Dendritic cell treated with granulocyte-macrophage colony-stimulating factor and Interleukin-4, amounts not matched to agents 40 ng/mL and 50 ng/mL, for 4 days (primary cell): ENCODE measurements around the gene UBR2.
"Not testable (repeated sequence)": the region's sequence is repeated elsewhere in the genome, so short reads cannot be mapped to it uniquely, and the experiment has no call there.

Source experiments
- H3K27ac Mint-ChIP-seq: one replicate; pipeline ENCODE4 v1.8.0; 2022; ENCODE audit warnings: mild to moderate bottlenecking, mixed read lengths
- H3K27me3 Mint-ChIP-seq: one replicate; pipeline ENCODE4 v1.8.0; 2022; ENCODE audit warnings: mild to moderate bottlenecking, mixed read lengths
- H3K36me3 Mint-ChIP-seq: one replicate; pipeline ENCODE4 v1.8.0; 2022; ENCODE audit warnings: low read depth, mixed read lengths
- H3K4me1 Mint-ChIP-seq: one replicate; pipeline ENCODE4 v1.8.0; 2022; ENCODE audit warnings: low read depth, mixed read lengths
- H3K4me3 Mint-ChIP-seq: one replicate; pipeline ENCODE4 v1.8.0; 2022; ENCODE audit warnings: mild to moderate bottlenecking, moderate library complexity, mixed read lengths
- H3K9me3 Mint-ChIP-seq: one replicate; pipeline ENCODE4 v1.8.0; 2022; ENCODE audit warnings: mixed read lengths
- intact Hi-C: fragments of 100-400 bp; cut with micrococcal nuclease; formaldehyde crosslinking; loops from one replicate; pipeline ENCODE4 v1.15.0; 2022

Gene UBR2

GRCh38 chr6:42697268-42697655, 133.4 kb downstream of the UBR2 start:
- Mint-ChIP-seq H3K4me3 (no peak overlapping the region), H3K36me3 (peaks cover 30% of the 10 kb centered on the region), H3K4me1 (no peaks in the 10 kb centered on the region), H3K27ac (no peak overlapping the region), H3K27me3 (peaks cover 1% of the 10 kb centered on the region), H3K9me3 (no peaks in the 10 kb centered on the region)
- intact Hi-C loops = no loop called here

GRCh38 chr6:42698217-42698616, 134.4 kb downstream of the UBR2 start:
- peaks cover 21% of the 10 kb centered on the region for H3K36me3 Mint-ChIP-seq
- intact Hi-C loops = no loop called here
- peaks cover 1% of the 10 kb centered on the region for H3K27me3 Mint-ChIP-seq
- H3K4me1 Mint-ChIP-seq = no peaks in the 10 kb centered on the region
- no peaks in the 10 kb centered on the region for H3K9me3 Mint-ChIP-seq
- no peak overlapping the region for H3K4me3 Mint-ChIP-seq
- H3K27ac Mint-ChIP-seq = no peak overlapping the region

GRCh38 chr6:42702200-42702599, 138.4 kb downstream of the UBR2 start:
- no peaks in the 10 kb centered on the region for H3K4me1 Mint-ChIP-seq
- no peaks in the 10 kb centered on the region for H3K36me3 Mint-ChIP-seq
- H3K9me3 Mint-ChIP-seq = no peaks in the 10 kb centered on the region
- H3K27me3 Mint-ChIP-seq = peaks cover 1% of the 10 kb centered on the region
- no peak overlapping the region for H3K27ac Mint-ChIP-seq
- H3K4me3 Mint-ChIP-seq = no peak overlapping the region
- intact Hi-C loops = no loop called here

- H3K4me3 Mint-ChIP-seq, H3K27me3 Mint-ChIP-seq, H3K36me3 Mint-ChIP-seq, H3K9me3 Mint-ChIP-seq, H3K4me1 Mint-ChIP-seq, intact Hi-C loops, H3K27ac Mint-ChIP-seq: not testable (repeated sequence)
These were observed 139.0 kb downstream of the UBR2 start for GRCh38 chr6:42702786-42703185.

GRCh38 chr6:42704251-42704936, 140.6 kb downstream of the UBR2 start:
- Mint-ChIP-seq H3K36me3 (no peaks in the 10 kb centered on the region), H3K4me1 (no peaks in the 10 kb centered on the region), H3K4me3 (no peak overlapping the region), H3K27me3 (no peaks in the 10 kb centered on the region), H3K9me3 (no peaks in the 10 kb centered on the region), H3K27ac (no peak overlapping the region)
- intact Hi-C loops = no loop called here

- intact Hi-C loops = no loop called here
- no peak overlapping the region for H3K4me3 Mint-ChIP-seq
- no peaks in the 10 kb centered on the region for H3K27me3 Mint-ChIP-seq
- H3K27ac Mint-ChIP-seq = no peak overlapping the region
- no peaks in the 10 kb centered on the region for H3K4me1 Mint-ChIP-seq
- H3K36me3 Mint-ChIP-seq = no peaks in the 10 kb centered on the region
- H3K9me3 Mint-ChIP-seq = no peaks in the 10 kb centered on the region
These were observed 141.1 kb downstream of the UBR2 start for GRCh38 chr6:42704937-42705374.

- Mint-ChIP-seq H3K9me3 (peaks cover 11% of the 10 kb centered on the region), H3K27ac (no peak overlapping the region), H3K27me3 (peaks cover 3% of the 10 kb centered on the region), H3K4me3 (no peak overlapping the region), H3K36me3 (no peaks in the 10 kb centered on the region), H3K4me1 (no peaks in the 10 kb centered on the region)
- intact Hi-C loops = no loop called here
These were observed 143.8 kb downstream of the UBR2 start for GRCh38 chr6:42707595-42707994.

GRCh38 chr6:42708096-42708495, 144.3 kb downstream of the UBR2 start:
- Mint-ChIP-seq H3K4me1 (no peaks in the 10 kb centered on the region), H3K27me3 (peaks cover 3% of the 10 kb centered on the region), H3K4me3 (no peak overlapping the region), H3K36me3 (no peaks in the 10 kb centered on the region), H3K27ac (no peak overlapping the region), H3K9me3 (peaks cover 11% of the 10 kb centered on the region)
- intact Hi-C loops = no loop called here

- H3K27ac Mint-ChIP-seq = no peak overlapping the region
These were observed 146.0 kb downstream of the UBR2 start for GRCh38 chr6:42709871-42710270.

GRCh38 chr6:42710316-42710715, 146.5 kb downstream of the UBR2 start:
- peaks cover 11% of the 10 kb centered on the region for H3K9me3 Mint-ChIP-seq

More at GRCh38 chr6:42709871-42710270, 146.0 kb downstream of the UBR2 start:
- H3K36me3 Mint-ChIP-seq = no peaks in the 10 kb centered on the region
- peaks cover 3% of the 10 kb centered on the region for H3K27me3 Mint-ChIP-seq
- no peaks in the 10 kb centered on the region for H3K4me1 Mint-ChIP-seq
- no peak overlapping the region for H3K4me3 Mint-ChIP-seq
- intact Hi-C loops = no loop called here
- H3K9me3 Mint-ChIP-seq = peaks cover 11% of the 10 kb centered on the region

GRCh38 chr6:42711930-42712329, 148.1 kb downstream of the UBR2 start:
- Mint-ChIP-seq H3K9me3 (peaks cover 11% of the 10 kb centered on the region), H3K27me3 (peaks cover 3% of the 10 kb centered on the region), H3K4me1 (no peaks in the 10 kb centered on the region), H3K4me3 (no peak overlapping the region), H3K36me3 (no peaks in the 10 kb centered on the region), H3K27ac (no peak overlapping the region)
- intact Hi-C loops = no loop called here

More at GRCh38 chr6:42710316-42710715, 146.5 kb downstream of the UBR2 start:
- Mint-ChIP-seq H3K4me3 (no peak overlapping the region), H3K27me3 (peaks cover 3% of the 10 kb centered on the region), H3K27ac (no peak overlapping the region), H3K4me1 (no peaks in the 10 kb centered on the region), H3K36me3 (no peaks in the 10 kb centered on the region)
- intact Hi-C loops = no loop called here

- Mint-ChIP-seq H3K4me3 (no peak overlapping the region), H3K36me3 (no peaks in the 10 kb centered on the region), H3K9me3 (peaks cover 11% of the 10 kb centered on the region), H3K27me3 (peaks cover 3% of the 10 kb centered on the region), H3K27ac (no peak overlapping the region), H3K4me1 (no peaks in the 10 kb centered on the region)
- intact Hi-C loops = no loop called here
These were observed 150.4 kb downstream of the UBR2 start for GRCh38 chr6:42714098-42714761.

GRCh38 chr6:42715871-42716270, 152.0 kb downstream of the UBR2 start:
- intact Hi-C loops = no loop called here
- Mint-ChIP-seq H3K27ac (no peak overlapping the region), H3K9me3 (peaks cover 11% of the 10 kb centered on the region), H3K27me3 (peaks cover 8% of the 10 kb centered on the region), H3K4me1 (no peaks in the 10 kb centered on the region), H3K4me3 (no peak overlapping the region), H3K36me3 (no peaks in the 10 kb centered on the region)

- Mint-ChIP-seq H3K36me3 (no peaks in the 10 kb centered on the region), H3K4me3 (no peak overlapping the region), H3K27me3 (peaks cover 8% of the 10 kb centered on the region), H3K9me3 (no peaks in the 10 kb centered on the region), H3K27ac (no peak overlapping the region), H3K4me1 (no peaks in the 10 kb centered on the region)
- intact Hi-C loops = no loop called here
These were observed 156.9 kb downstream of the UBR2 start for GRCh38 chr6:42720739-42721138.

GRCh38 chr6:42722497-42722896, 158.7 kb downstream of the UBR2 start, which contains the start of gene PRPH2:
Gene PRPH2 (minus strand): TSS chr6:42722597. CDS start chr6:42722334, 263 bp downstream.
- peak within 1 kb of the TSS; percentile 44 for H3K27ac Mint-ChIP-seq
- H3K36me3 Mint-ChIP-seq = no peaks in the 10 kb centered on the region
- H3K4me3 Mint-ChIP-seq = no peak within 1 kb of the TSS
- intact Hi-C loops = no loop called here
- H3K9me3 Mint-ChIP-seq = no peaks in the 10 kb centered on the region
- H3K4me1 Mint-ChIP-seq = peaks cover 17% of the 10 kb centered on the region
- H3K27me3 Mint-ChIP-seq = peaks cover 13% of the 10 kb centered on the region
